Endometrium (tissue), 2 donors: ENCODE measurements around the gene ALK.
A peak's percentile ranks its signal among the peaks of the same experiment; 100 is the strongest.
"Not testable (repeated sequence)": the region's sequence is repeated elsewhere in the genome, so short reads cannot be mapped to it uniquely, and the experiment has no call there.

Experiments used
- FAIRE-seq: peaks from 2 replicates; lab custom pipeline; 2012; peaks lifted over from hg19 to GRCh38; lab: Jason Lieb, UNC
- donor health status: control.
- donor health status: control.

ALK gene

DNA sequence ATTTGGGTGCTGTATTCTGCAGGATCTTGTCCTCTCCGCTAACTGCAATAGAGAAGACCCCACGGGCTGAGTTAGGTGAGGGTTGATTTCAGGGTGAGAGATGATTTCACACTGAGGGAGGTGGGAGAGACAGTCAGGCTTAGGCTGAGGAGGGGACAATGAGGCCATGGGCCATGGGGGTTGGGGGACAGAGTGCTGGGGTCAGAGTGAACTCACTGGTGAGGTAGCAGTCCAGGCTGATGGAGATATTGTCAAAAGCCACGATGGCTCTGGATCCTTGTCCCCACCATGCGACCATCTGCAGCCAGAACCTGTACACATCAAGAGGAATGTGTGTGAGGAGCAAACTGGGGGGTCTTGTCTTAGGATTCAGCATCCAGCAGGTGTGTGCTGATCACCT, 646.2 kb downstream of the ALK start:
- no peak for FAIRE-seq

DNA sequence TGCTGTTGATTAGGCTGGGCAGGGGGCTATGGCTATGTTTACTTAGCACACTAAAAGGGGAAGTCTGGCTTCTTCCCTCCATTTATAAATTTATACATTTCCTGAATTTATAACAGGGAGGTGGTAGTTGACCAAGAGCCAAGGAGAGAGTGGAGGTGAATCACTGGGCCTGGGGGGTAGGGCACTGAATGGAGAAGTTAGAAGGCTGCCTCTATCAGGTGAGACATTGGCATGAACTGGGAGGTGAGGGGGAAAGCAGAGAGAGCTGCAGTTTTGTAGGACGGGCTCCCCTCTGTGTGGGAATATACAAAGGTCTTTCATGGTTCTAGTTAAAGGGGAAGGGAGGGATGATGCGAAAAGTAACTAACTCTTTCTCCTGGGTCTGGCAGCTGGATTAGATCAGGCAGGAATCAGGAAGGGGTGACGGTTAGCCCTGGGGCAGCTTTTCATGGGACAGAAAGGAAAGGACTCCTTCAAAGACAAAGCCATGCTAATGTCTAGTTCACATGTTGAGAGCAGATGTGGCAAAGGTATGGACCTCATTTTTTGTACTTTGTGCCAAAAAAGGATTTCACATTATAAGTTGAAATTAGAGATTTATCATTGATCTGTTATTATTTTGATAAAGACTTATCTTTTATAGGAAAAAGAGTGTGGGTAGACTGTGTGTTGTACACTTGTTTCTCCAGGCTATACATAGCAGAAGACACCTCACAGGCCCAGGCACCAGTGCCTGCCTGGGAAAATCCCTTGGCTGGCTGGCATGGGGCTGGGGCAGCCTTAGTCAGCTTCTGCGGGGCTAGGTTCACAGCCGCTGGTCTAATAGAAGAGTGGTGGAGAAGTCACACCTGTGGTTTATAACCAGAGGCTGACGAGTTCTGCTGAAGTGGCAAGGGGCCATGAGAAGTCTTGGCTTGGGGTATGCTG, 647.4 kb downstream of the ALK start:
- no peak for FAIRE-seq

DNA sequence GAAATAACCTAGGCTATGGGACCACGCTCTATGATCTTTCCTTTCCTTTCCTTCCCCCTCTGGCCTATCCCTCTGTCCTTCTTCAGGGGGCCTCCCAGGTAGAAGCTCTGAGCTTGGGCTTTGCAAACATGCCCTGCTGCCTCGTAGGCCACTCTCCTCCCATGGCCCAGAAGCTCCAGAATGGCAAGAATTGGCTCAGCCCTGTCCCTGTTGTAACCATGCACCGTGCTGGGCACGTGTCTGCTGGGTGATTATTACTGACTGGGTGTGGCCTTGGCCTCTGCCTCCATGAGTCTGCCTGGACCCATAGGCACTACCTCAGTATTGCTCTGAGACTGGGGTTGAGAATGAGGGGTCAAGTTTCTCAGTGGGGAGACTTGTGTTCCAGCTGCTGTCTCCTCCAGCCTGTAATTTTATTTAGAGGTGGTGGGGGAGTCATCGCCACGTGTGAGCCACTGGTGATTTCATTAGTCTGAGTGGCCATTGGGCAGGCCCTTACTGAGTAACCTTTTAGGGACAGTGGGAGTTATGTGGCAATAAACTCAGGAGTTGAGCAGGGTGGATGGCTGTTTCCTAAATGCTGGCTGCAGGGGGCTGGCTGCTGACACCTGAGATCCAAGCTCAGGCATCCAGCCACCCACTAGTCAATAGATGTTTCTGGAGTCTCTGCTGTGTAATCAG, 648.2 kb downstream of the ALK start:
- no peak for FAIRE-seq

DNA sequence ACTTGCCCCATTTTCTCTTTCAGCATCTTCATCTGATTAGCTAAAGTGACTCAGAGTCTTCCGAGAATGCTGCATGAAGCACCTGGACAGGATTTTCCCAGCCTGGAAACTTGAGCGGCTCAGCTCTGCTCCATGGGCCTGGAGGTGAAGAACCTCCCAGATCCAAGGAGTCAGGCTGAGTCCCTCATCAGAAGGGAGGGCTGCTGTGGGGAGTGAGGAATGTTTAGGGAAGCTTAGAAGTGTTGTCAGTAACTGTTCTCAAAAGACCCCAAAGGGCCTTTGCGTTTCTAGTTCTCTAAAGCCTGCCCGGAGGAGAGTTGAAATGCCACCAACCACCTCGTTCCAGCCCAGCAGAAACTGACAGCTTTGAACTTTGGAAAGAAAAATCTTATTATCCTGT, 649.1 kb downstream of the ALK start:
- no peak for FAIRE-seq

DNA sequence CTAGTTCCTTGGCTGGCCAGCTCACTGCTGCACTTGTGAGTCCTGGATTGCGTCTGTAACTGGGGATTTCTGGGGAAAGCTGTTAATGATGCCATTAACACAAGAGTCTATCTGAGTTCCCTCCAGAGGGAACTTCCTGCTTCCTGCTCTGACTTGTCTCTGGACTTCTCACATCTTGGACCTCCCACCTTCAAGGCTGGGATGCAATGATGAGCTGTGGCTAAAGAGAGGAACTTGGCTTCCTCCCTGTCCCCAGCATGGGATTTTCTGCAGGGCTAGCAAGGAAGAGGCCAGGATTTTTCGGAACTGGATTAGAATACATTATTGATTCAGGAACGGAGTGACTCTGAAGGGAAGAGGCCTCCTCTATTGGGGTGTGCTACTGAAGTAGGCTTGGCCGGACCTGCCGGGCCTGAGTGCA, 650.7 kb downstream of the ALK start:
- no peak for FAIRE-seq

DNA sequence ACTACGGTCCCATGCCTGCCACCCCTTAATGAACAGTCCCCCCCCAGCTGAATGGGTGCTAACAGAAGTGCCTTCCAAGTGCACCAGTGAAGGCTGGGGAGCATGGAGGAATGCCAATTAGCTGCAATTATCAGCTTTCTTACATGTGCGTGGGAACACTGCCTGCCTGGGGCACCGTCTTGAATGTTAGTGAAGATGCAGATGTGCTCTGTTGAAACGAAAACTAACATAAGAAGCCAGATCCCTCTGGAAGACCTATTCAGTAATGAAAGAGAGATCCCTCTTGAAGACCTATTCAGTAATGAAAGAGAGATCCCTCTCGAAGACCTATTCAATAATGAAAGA, 651.6 kb downstream of the ALK start:
- no peak for FAIRE-seq

DNA sequence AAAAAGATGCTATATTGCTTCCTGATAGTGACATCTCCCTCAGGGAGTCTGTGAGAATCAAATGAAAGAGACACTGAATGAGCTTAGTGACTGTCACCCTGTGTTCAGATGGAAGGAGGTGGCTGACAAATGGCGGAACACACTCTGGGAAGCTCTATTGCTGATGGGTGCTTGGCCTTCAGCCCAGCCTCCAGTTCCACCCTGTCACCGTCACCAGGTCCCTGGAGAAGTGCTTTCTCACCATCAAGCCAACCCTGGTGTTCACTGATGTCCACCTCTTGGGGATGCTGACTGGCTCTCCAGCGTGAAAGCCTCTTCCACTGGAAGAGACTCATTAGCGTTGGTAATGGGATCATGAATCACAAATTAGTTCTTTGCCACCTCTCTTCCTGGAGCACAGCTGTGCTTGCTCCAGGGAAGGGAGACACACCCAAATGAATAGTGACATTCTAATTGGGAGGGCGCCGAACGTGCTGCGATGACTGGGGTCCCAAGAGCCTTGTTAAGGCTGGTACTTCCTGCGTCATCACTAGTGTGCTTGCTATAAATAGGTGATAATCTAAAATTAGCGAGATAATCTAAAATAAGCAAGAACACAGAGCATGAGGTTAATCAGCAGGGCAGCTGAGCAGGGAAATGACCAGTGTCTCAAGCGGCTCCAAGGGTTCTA, 652.2 kb downstream of the ALK start:
- FAIRE-seq: no peak

DNA sequence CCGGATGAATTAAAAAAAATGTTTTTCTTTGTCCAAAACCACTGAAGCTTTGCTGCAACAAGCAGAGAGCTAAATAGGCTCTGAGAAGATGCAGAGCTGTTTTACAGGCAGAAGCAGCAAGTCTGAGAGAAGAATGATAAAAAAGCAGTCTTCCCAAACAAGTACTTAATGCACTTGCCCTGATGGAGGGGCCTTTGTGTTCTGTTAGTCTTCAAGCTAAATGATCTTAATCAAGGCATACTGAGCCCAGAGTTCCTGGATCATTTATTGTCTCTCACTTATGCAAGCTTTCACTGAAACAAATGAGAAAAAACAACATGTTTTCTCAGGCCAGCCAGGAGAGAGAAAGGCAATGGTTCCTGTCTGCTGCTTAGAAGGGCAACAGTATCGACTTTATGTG, 653.7 kb downstream of the ALK start:
- FAIRE-seq: no peak

DNA sequence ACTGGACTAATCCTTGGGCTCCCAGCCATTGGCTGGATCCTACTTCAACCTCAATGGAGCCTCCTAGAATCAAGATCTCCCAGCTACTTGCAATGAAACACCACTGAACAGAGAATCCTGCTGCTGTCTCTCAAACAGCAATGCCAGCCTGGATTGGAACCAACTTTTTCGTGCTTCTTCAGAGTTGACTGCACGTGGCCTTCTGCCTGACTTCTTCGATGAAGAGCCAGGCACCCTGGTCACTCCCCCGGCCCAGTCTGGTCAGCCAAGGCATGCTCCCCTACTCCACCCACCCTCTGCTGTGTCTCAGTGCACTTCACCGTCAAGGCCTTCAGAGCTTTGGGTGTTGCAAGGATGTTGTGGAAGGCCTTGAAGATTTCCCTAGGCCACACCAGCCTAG, 657.5 kb downstream of the ALK start:
- FAIRE-seq: no peak

DNA sequence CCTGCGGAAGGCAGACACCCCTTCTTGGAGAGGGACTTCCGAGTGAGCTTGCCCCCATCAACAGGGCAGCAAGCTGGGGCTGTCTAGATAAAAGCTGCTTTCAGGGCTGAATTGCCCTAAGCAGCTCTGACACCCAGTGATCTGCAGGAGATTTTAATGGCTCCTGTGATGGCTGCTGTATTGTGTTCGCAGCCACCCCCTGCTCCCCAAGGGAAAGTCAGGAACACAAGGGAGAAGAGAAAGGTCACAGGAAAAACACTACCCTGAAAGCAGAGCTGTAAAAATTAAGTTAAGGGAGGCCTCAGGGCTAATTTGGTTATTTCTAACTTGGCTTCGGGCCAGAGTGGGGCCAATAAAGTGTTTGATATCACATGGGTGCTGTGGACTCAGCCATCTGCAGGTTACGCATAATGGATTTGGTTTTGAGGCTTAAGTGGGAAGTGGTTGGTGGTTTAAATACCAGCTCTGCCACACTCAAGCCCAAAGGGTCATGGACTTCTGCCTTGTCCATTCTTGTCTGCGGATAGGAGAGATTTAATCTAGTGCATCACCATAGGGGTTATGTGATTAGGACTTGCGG, 658.6 kb downstream of the ALK start:
- FAIRE-seq: no peak

DNA sequence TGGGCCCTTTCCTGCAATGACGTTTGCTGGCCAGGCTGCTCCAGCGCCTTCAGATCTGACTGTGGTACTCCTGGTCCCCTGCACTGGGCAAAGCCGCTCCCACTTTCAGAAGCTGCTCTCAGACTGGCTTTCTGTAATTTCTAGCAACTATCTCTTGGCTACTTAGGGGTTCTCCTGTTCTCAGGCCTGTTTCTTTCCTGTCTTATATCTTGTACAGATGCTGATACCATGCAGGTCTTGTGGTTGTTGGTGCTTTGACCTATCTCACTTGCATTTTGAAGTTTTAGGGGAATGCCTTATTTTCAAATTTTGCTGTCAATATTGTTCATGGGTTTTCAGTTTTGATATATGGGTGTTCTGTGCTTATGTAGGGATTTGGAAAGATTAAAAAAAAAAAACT, 660.4 kb downstream of the ALK start:
- no peak for FAIRE-seq

DNA sequence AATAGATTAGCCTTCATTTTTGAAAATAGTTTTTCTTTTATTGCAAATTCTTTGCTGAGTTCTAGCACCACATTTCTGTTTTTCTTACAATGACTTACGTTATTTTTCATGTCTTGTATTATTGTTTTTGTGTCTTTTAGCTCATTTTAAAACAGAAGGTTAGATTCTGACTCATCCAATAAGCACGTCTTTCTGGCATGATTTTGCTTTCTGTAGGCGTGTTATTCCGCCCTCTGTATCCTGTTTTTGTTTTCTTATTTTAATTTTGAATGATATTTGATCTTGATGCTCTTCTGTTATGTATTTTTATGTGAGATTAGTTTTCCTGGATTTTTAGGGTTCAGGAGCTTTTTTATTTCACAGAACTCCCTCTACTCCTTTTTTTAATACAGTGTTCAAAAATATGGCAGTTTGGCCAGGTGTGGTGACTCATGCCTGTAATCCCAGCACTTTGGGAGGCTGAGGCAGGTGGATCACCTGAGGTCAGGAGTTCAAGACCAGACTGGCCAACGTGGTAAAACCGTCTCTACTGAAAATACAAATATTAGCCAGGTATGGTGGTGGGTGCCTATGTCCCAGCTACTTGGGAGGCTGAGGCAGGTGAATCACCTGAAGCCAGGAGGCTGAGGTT, 661.1 kb downstream of the ALK start:
- peak; percentile 64 for FAIRE-seq

DNA sequence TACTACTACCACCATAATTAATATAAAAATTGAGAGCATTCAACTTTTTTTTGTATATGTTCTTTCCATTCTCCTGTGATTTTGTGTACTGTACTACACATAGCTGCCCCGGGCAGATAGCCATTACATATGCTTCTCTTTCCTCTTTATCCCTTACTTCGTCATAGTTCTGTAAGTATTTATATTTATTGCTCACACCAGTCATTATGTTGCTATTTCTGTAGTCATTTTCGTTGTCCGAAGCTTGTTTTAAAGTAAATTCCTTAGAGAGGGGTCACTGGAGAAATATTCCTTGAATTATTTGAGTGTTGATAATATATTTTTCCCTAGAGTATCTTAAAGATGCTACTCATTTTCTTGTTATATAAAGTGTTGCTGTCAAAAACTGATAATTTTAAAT, 662.2 kb downstream of the ALK start:
- FAIRE-seq: no peak

DNA sequence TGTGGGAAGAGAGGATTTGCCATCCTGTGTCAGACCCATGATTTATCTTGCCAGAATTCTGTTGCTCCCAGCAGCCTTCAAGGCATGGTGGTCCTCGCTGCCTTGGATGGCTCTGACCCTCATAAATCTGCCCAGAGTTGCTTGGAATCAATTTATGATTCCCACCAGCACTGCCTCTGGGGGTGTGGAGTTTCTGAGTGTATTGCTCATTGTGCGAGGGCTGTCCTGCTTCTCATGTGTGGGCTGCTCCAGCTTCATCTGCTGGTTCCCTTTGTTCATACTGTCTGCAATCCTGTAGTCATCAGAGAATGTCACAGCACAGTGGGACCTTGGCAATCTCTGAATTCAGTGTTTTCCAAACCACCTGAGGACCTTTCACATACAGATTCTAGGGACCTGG, 666.4 kb downstream of the ALK start:
- no peak for FAIRE-seq

DNA sequence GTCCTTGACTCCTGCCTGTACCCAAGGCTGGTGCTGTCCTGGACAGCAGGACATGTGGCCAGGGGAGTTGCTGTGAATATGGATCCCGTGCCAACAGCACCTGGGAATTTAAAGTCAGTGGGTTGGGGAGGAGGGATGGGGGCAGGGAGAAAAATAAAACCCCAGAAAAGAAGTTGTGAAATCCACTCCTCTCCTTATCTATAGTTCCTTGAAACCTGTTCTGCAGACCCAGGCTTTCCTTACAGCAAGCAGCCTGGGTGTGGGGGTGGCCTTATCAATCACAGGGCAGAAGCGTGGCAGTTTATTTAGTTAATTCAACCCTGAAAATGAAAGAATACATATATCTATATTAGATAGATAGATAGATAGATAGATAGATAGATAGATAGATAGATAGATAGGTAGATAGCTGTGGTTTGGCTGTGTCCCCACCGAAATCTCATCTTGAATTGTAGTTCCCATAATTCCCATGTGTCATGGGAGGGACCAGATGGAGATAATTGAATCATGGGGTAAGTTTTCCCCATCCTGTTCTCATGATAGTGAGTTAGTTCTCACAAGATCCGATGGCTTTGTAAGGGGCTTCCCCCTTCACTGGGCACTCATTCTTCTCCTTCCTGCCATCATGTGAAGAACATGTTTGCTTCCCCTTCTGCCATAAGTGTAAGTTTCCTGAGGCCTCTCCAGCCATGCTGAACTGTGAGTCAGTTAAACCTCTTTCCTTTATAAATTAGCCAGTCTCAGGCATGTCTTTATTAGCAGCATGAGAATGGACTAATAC, 667.7 kb downstream of the ALK start:
- not testable (repeated sequence) for FAIRE-seq

DNA sequence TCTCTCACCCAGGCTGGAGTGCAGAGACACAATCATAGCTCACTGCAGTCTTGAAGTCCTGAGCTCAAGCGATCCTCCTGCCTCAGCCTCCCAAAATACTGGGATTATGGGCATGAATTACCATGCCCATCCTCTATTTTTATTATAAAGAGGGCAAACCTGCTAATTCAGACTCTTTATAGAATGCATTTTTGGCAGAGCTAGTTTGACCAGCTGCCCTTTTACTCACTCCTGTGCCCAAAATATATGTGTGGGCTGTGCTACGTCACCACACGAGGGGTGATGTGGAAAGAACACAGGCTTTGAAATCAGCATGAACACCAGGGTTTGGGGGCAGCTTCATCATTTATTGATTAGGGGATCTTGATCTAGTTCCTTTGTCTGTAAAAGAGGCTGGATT, 668.4 kb downstream of the ALK start:
- no peak for FAIRE-seq

DNA sequence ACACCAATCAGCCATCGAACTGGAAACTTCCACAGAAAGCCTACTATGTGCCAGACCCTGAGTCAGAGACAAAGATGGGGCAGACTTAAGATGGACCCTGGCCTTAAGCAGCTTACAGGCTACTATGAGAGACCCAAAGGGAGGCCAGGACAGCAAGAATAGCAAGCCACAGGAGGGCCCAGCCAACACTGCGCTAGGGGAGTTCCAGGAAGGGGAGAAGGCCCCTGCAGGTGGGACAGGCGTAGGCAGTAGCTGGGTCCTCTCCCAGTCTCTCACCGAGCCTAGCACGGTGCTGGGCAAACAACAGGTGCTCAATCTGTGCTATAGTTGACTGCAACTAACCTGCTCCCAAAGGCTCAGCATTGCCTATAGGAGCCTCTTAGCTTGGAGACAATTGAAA, 670.0 kb downstream of the ALK start:
- FAIRE-seq: no peak

DNA sequence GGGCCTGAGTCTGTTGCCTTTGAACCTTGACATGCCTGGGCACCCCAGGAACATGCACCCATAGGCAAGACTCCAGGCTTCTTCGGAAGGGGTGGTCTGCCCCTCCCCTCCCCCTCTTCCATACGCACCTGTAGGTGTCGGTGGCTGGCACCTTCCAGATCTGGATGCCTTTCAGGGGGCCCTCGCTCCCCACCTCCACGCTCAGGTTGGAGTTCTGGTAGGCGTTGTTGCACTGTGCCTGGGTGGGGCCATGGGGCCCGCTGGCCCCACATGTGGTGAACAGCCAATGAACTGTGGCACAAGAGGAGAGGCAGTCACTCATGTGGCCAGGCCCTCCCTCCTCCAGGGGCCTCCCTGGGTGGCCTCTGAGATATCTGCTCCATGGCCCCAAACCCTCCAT, 670.4 kb downstream of the ALK start:
- no peak for FAIRE-seq

DNA sequence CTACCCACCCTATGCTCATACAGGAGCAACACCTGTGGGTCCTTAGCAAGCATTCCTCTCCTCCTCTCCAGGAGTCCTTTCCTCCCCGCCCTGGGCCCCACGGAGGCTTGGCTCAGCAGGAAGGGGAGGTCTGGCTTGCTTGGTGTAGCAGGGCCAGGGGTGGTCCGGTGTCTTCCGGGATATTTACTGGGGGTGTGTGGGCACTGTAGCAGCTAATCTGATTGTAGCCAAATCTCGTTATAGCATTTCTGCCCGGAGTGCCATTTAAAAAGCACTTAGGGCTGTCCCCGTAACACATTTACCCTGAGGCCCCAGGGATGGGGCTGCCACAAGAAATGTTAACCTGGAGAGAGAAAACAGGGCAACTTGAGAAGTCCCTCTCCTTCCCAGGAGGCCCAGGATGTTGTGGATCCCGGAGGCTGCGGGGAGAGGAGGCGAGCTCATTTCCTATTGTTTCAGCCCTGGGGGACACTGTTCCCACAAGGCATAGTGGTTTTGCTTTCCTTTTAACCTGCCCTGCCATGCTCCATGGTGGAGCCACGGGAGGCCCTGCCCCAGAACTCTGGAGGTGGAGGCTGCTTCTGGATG, 671.6 kb downstream of the ALK start:
- FAIRE-seq: no peak

DNA sequence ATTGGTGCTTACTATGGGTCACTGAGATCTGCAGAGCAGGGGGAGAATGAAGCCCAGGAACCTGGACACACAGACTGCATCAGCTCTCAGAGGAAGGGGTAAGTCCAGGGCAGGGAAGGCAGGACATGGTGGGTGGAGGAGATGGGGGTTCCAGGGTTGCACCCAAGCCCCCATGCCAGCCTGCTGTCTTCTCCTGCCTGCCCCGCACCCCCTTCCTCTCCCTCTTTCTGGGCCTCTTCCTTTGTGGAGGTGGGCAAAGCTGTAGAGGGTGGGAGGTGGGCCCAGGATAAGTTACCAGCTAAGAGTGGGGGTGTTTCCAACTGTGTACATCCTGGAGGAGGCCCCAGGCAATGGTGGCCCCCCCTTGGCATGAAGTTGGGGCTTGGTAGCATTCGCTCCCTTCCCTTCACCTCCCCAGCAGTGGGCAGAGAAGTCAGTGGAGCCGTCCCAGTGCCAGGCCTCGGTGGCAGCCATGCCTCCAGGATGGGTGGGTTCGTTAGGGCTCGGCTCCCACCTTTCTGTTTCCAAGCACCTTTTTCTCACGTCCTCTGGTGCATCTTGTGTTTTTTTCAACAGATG, 674.0 kb downstream of the ALK start:
- no peak for FAIRE-seq
